B cell (primary cell): ENCODE data around the gene ATP6V1C2.

ENCODE experiments used
- EZH2 ChIP-seq: IDR thresholded peaks from 2 replicates; pipeline ENCODE4 v1.6.1; 2012; ENCODE audit warnings: borderline replicate concordance, low read depth, mild to moderate bottlenecking, moderate library complexity, low read length; ENCODE audit not compliant: insufficient read depth, poor library complexity, severe bottlenecking
- TF ChIP-seq, protein P1 (sequence below): fragments of 200-600 bp; IDR thresholded peaks from one replicate; pipeline ENCODE4 v1.8.0; 2022; ENCODE audit warnings: antibody characterized with exemption, mild to moderate bottlenecking

- TF ChIP-seq, protein P1, sequence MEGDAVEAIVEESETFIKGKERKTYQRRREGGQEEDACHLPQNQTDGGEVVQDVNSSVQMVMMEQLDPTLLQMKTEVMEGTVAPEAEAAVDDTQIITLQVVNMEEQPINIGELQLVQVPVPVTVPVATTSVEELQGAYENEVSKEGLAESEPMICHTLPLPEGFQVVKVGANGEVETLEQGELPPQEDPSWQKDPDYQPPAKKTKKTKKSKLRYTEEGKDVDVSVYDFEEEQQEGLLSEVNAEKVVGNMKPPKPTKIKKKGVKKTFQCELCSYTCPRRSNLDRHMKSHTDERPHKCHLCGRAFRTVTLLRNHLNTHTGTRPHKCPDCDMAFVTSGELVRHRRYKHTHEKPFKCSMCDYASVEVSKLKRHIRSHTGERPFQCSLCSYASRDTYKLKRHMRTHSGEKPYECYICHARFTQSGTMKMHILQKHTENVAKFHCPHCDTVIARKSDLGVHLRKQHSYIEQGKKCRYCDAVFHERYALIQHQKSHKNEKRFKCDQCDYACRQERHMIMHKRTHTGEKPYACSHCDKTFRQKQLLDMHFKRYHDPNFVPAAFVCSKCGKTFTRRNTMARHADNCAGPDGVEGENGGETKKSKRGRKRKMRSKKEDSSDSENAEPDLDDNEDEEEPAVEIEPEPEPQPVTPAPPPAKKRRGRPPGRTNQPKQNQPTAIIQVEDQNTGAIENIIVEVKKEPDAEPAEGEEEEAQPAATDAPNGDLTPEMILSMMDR: no peak
- TF ChIP-seq EZH2: no peak
Measured at GRCh38 chr2:10680957-10681356, 40.5 kb upstream of the ATP6V1C2 start.
